ENCODE results near the gene SETDB1. TPM values are rescaled to one million over a fixed set of nuclear protein-coding genes. Genes with fewer than 3 reads are reported as not detected.

SETDB1 gene
- polyA plus RNA-seq, 4 donors = 12.7 to 56.1 (median 19.4) TPM

GRCh38 chr1:150997126-150997872 is 71.1 kb downstream of the SETDB1 start:
- no peak overlapping the region for H3K27ac ChIP-seq (ENCODE audit: low read depth in 1 of 3, low read length in 2 of 3)
- H3K36me3 ChIP-seq (ENCODE audit: control insufficient read depth in 3 of 3, insufficient read depth in 2 of 3, low read depth in 1 of 3, low read length in 3 of 3) = peaks cover 4 to 56% (median 7%) of the 10 kb centered on the region in 3 donors
- 85 to 90% (median 87%) methylated on average over 20 of the region's 20 CpGs for WGBS, 3 donors
- H3K27me3 ChIP-seq (ENCODE audit: control insufficient read depth in 3 of 3, insufficient read depth in 3 of 3, low read length in 3 of 3) = no peaks in the 10 kb centered on the region
- H3K9me3 ChIP-seq (ENCODE audit: control insufficient read depth in 2 of 2, insufficient read depth in 1 of 2, low read depth in 1 of 2, low read length in 1 of 2) = no peaks in the 10 kb centered on the region
- DNase-seq = no peak
- no peaks in the 10 kb centered on the region for H3K4me1 ChIP-seq (ENCODE audit: control insufficient read depth in 3 of 3, insufficient read depth in 2 of 3, low read depth in 1 of 3, low read length in 2 of 3)
- no peak overlapping the region for H3K4me3 ChIP-seq (ENCODE audit: low read depth in 1 of 3, low read length in 3 of 3)
- no peak for FAIRE-seq

- H3K27me3 ChIP-seq (ENCODE audit: control insufficient read depth in 3 of 3, insufficient read depth in 3 of 3, low read length in 3 of 3) = no peaks in the 10 kb centered on the region
- peaks cover 0 to 4% (median 0%) of the 10 kb centered on the region in 3 donors for H3K4me1 ChIP-seq (ENCODE audit: control insufficient read depth in 3 of 3, insufficient read depth in 2 of 3, low read depth in 1 of 3, low read length in 2 of 3)
- H3K27ac ChIP-seq (ENCODE audit: low read depth in 1 of 3, low read length in 2 of 3) = no peak overlapping the region
- no peak for FAIRE-seq
- WGBS, 3 donors = 34 to 66% (median 46%) methylated on average over 5 of the region's 5 CpGs
- no peaks in the 10 kb centered on the region for H3K9me3 ChIP-seq (ENCODE audit: control insufficient read depth in 2 of 2, insufficient read depth in 1 of 2, low read depth in 1 of 2, low read length in 1 of 2)
- H3K4me3 ChIP-seq (ENCODE audit: low read depth in 1 of 3, low read length in 3 of 3) = no peak overlapping the region
- peaks cover 4 to 62% (median 7%) of the 10 kb centered on the region in 3 donors for H3K36me3 ChIP-seq (ENCODE audit: control insufficient read depth in 3 of 3, insufficient read depth in 2 of 3, low read depth in 1 of 3, low read length in 3 of 3)
- no peak for DNase-seq
Measured at GRCh38 chr1:150997949-150998348, 71.8 kb downstream of the SETDB1 start.

- no peak overlapping the region for H3K4me3 ChIP-seq (ENCODE audit: low read depth in 1 of 3, low read length in 3 of 3)
- WGBS, 3 donors = 73 to 80% (median 78%) methylated on average over 17 of the region's 17 CpGs
- no peaks in the 10 kb centered on the region for H3K27me3 ChIP-seq (ENCODE audit: control insufficient read depth in 3 of 3, insufficient read depth in 3 of 3, low read length in 3 of 3)
- FAIRE-seq = no peak
- no peak for DNase-seq
- no peaks in the 10 kb centered on the region for H3K9me3 ChIP-seq (ENCODE audit: control insufficient read depth in 2 of 2, insufficient read depth in 1 of 2, low read depth in 1 of 2, low read length in 1 of 2)
- peaks cover 4 to 64% (median 7%) of the 10 kb centered on the region in 3 donors for H3K36me3 ChIP-seq (ENCODE audit: control insufficient read depth in 3 of 3, insufficient read depth in 2 of 3, low read depth in 1 of 3, low read length in 3 of 3)
- peaks cover 0 to 8% (median 7%) of the 10 kb centered on the region in 3 donors for H3K4me1 ChIP-seq (ENCODE audit: control insufficient read depth in 3 of 3, insufficient read depth in 2 of 3, low read depth in 1 of 3, low read length in 2 of 3)
- H3K27ac ChIP-seq (ENCODE audit: low read depth in 1 of 3, low read length in 2 of 3) = no peak overlapping the region
Measured at GRCh38 chr1:150999051-150999674, 73.0 kb downstream of the SETDB1 start.

- no peaks in the 10 kb centered on the region for H3K27me3 ChIP-seq (ENCODE audit: control insufficient read depth in 3 of 3, insufficient read depth in 3 of 3, low read length in 3 of 3)
- H3K27ac ChIP-seq (ENCODE audit: low read depth in 1 of 3, low read length in 2 of 3) = no peak overlapping the region
- H3K4me3 ChIP-seq (ENCODE audit: low read depth in 1 of 3, low read length in 3 of 3) = no peak overlapping the region
- DNase-seq = no peak
- H3K9me3 ChIP-seq (ENCODE audit: control insufficient read depth in 2 of 2, insufficient read depth in 1 of 2, low read depth in 1 of 2, low read length in 1 of 2) = no peaks in the 10 kb centered on the region
- peaks cover 0 to 12% (median 7%) of the 10 kb centered on the region in 3 donors for H3K4me1 ChIP-seq (ENCODE audit: control insufficient read depth in 3 of 3, insufficient read depth in 2 of 3, low read depth in 1 of 3, low read length in 2 of 3)
- FAIRE-seq = no peak
- H3K36me3 ChIP-seq (ENCODE audit: control insufficient read depth in 3 of 3, insufficient read depth in 2 of 3, low read depth in 1 of 3, low read length in 3 of 3) = peaks cover 4 to 63% (median 7%) of the 10 kb centered on the region in 3 donors
- 90 to 100% (median 91%) methylated on average over 2 of the region's 2 CpGs for WGBS, 3 donors
Measured at GRCh38 chr1:150999926-151000325, 73.8 kb downstream of the SETDB1 start.

- FAIRE-seq (no peak), DNase-seq (no peak)
- Histone ChIP-seq H3K36me3 (ENCODE audit: control insufficient read depth in 3 of 3, insufficient read depth in 2 of 3, low read depth in 1 of 3, low read length in 3 of 3) (peaks cover 4 to 60% (median 7%) of the 10 kb centered on the region in 3 donors), H3K27ac (ENCODE audit: low read depth in 1 of 3, low read length in 2 of 3) (no peak overlapping the region), H3K4me3 (ENCODE audit: low read depth in 1 of 3, low read length in 3 of 3) (no peak overlapping the region), H3K27me3 (ENCODE audit: control insufficient read depth in 3 of 3, insufficient read depth in 3 of 3, low read length in 3 of 3) (no peaks in the 10 kb centered on the region), H3K9me3 (ENCODE audit: control insufficient read depth in 2 of 2, insufficient read depth in 1 of 2, low read depth in 1 of 2, low read length in 1 of 2) (no peaks in the 10 kb centered on the region), H3K4me1 (ENCODE audit: control insufficient read depth in 3 of 3, insufficient read depth in 2 of 3, low read depth in 1 of 3, low read length in 2 of 3) (peaks cover 0 to 16% (median 7%) of the 10 kb centered on the region in 3 donors)
- WGBS, 3 donors = 88 to 96% (median 93%) methylated on average over 3 of the region's 3 CpGs
Measured at GRCh38 chr1:151000408-151000807, 74.2 kb downstream of the SETDB1 start.

GRCh38 chr1:151001602-151002001 is 75.4 kb downstream of the SETDB1 start:
- Histone ChIP-seq H3K27me3 (ENCODE audit: control insufficient read depth in 3 of 3, insufficient read depth in 3 of 3, low read length in 3 of 3) (no peaks in the 10 kb centered on the region), H3K36me3 (ENCODE audit: control insufficient read depth in 3 of 3, insufficient read depth in 2 of 3, low read depth in 1 of 3, low read length in 3 of 3) (peaks cover 4 to 59% (median 7%) of the 10 kb centered on the region in 3 donors), H3K4me3 (ENCODE audit: low read depth in 1 of 3, low read length in 3 of 3) (no peak overlapping the region), H3K4me1 (ENCODE audit: control insufficient read depth in 3 of 3, insufficient read depth in 2 of 3, low read depth in 1 of 3, low read length in 2 of 3) (peaks cover 0 to 20% (median 7%) of the 10 kb centered on the region in 3 donors), H3K27ac (ENCODE audit: low read depth in 1 of 3, low read length in 2 of 3) (no peak overlapping the region), H3K9me3 (ENCODE audit: control insufficient read depth in 2 of 2, insufficient read depth in 1 of 2, low read depth in 1 of 2, low read length in 1 of 2) (no peaks in the 10 kb centered on the region)
- DNase-seq = no peak
- no peak for FAIRE-seq
- WGBS, 3 donors = 70 to 83% (median 76%) methylated on average over 4 of the region's 4 CpGs

GRCh38 chr1:151002051-151002450 is 75.9 kb downstream of the SETDB1 start:
- no peak overlapping the region for H3K27ac ChIP-seq (ENCODE audit: low read depth in 1 of 3, low read length in 2 of 3)
- no peak overlapping the region for H3K4me3 ChIP-seq (ENCODE audit: low read depth in 1 of 3, low read length in 3 of 3)
- peaks cover 0 to 23% (median 7%) of the 10 kb centered on the region in 3 donors for H3K4me1 ChIP-seq (ENCODE audit: control insufficient read depth in 3 of 3, insufficient read depth in 2 of 3, low read depth in 1 of 3, low read length in 2 of 3)
- no peaks in the 10 kb centered on the region for H3K27me3 ChIP-seq (ENCODE audit: control insufficient read depth in 3 of 3, insufficient read depth in 3 of 3, low read length in 3 of 3)
- no peak for FAIRE-seq
- no peak for DNase-seq
- 83 to 92% (median 86%) methylated on average over 3 of the region's 3 CpGs for WGBS, 3 donors
- H3K36me3 ChIP-seq (ENCODE audit: control insufficient read depth in 3 of 3, insufficient read depth in 2 of 3, low read depth in 1 of 3, low read length in 3 of 3) = peaks cover 4 to 55% (median 7%) of the 10 kb centered on the region in 3 donors
- H3K9me3 ChIP-seq (ENCODE audit: control insufficient read depth in 2 of 2, insufficient read depth in 1 of 2, low read depth in 1 of 2, low read length in 1 of 2) = no peaks in the 10 kb centered on the region

- Histone ChIP-seq H3K27ac (ENCODE audit: low read depth in 1 of 3, low read length in 2 of 3) (no peak overlapping the region), H3K27me3 (ENCODE audit: control insufficient read depth in 3 of 3, insufficient read depth in 3 of 3, low read length in 3 of 3) (no peaks in the 10 kb centered on the region), H3K9me3 (ENCODE audit: control insufficient read depth in 2 of 2, insufficient read depth in 1 of 2, low read depth in 1 of 2, low read length in 1 of 2) (no peaks in the 10 kb centered on the region), H3K36me3 (ENCODE audit: control insufficient read depth in 3 of 3, insufficient read depth in 2 of 3, low read depth in 1 of 3, low read length in 3 of 3) (peaks cover 4 to 49% (median 7%) of the 10 kb centered on the region in 3 donors), H3K4me3 (ENCODE audit: low read depth in 1 of 3, low read length in 3 of 3) (no peak overlapping the region), H3K4me1 (ENCODE audit: control insufficient read depth in 3 of 3, insufficient read depth in 2 of 3, low read depth in 1 of 3, low read length in 2 of 3) (peaks cover 0 to 29% (median 11%) of the 10 kb centered on the region in 3 donors)
- DNase-seq (no peak), FAIRE-seq (no peak)
- WGBS, 3 donors = 42 to 58% (median 52%) methylated on average over 2 of the region's 2 CpGs
Measured at GRCh38 chr1:151002611-151003010, 76.4 kb downstream of the SETDB1 start.
